Measurements from ENCODE around the gene PRAMEF8.
"Not testable (repeated sequence)": the region's sequence is repeated elsewhere in the genome, so short reads cannot be mapped to it uniquely, and the experiment has no call there.

PRAMEF8 gene

GRCh38 chr1:13285037-13285436 lies at the start of gene PRAMEF8:
PRAMEF8 (minus strand) TSS chr1:13285137; CDS start chr1:13284091, 1,046 bp downstream.
- DNase-seq: not testable (repeated sequence)

- DNase-seq: not testable (repeated sequence)
These were observed 30.3 kb upstream of the PRAMEF8 start, which contains the start of gene PRAMEF15 for GRCh38 chr1:13315281-13315680. PRAMEF15 (plus strand) TSS chr1:13315581; CDS start chr1:13318408, 2,827 bp downstream.

GRCh38 chr1:13303239-13303638 lies 18.3 kb upstream of the PRAMEF8 start, which contains the start of gene PRAMEF33:
PRAMEF33 (plus strand) TSS chr1:13303539; CDS start chr1:13305955, 2,416 bp downstream.
- DNase-seq: not testable (repeated sequence)

DNA sequence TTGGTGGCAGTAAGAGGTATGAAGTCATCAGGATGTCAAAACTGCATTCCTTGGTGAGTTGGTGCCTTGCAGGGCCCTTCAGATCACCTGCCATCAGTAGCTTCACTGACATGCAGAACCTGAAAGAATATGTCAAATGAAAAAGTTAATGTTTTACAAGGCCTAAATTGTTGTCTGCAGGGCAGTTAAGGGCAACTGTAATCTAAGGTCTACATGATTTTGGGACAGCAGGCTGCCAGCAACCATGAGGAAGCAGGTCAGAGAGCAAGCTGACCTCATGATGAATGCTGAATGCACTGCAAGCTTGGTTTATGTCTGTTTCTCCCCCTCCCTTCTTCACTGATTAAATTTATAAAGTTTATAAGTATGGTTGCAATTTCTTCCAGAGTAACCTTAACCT lies 17.3 kb upstream of the PRAMEF8 start:
- DNase-seq: not testable (repeated sequence)

GRCh38 chr1:13298699-13299098 lies 13.8 kb upstream of the PRAMEF8 start:
- not testable (repeated sequence) for DNase-seq

GRCh38 chr1:13297216-13297931 lies 12.4 kb upstream of the PRAMEF8 start:
- not testable (repeated sequence) for DNase-seq

DNA sequence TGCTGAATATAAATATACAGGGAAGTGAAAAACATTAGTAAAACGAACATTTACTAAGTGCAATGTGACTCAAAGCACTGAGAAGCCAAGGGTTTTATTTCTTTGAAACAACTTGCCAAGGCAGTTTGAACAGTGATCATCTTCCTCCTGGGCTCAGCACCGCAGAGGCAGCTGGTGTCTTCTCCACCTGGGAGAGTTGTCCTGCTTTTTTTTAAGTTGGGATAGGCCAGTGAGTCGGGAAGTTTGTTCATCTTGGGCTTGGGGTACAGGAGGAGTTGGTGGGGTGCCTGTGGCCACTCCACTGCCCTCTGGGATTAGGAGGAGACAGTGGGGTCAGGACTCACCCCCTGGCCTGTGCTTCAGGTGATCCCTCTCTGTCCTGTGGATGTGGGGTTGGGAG lies 4.1 kb upstream of the PRAMEF8 start:
- DNase-seq: not testable (repeated sequence)

DNA sequence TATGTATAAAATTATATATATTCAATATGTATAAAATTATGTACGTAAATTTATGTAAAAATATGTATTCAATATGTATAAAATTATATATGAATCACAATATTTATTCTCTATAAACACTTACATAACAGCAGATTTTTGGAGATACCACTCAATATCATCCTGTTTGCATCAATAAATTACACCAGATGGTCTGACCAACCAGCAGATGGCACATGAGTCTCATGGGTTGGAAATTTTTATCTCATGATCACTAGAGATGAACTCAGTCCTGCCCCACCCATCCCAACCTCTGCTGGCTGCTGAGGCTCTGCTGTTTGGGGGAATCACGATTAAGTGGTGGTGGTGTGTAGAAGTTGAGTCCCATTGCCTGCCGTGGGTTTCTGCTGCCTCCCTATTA lies 5.3 kb downstream of the PRAMEF8 start:
- not testable (repeated sequence) for DNase-seq

- DNase-seq: not testable (repeated sequence)
These were observed 7.9 kb downstream of the PRAMEF8 start for GRCh38 chr1:13277016-13277415.

- DNase-seq: not testable (repeated sequence)
These were observed 19.8 kb downstream of the PRAMEF8 start for GRCh38 chr1:13265124-13265523.

GRCh38 chr1:13253898-13254297 lies 31.0 kb downstream of the PRAMEF8 start, which contains the start of gene PRAMEF5:
PRAMEF5 (plus strand) TSS chr1:13254198; CDS start chr1:13259269, 5,071 bp downstream.
- not testable (repeated sequence) for DNase-seq

DNA sequence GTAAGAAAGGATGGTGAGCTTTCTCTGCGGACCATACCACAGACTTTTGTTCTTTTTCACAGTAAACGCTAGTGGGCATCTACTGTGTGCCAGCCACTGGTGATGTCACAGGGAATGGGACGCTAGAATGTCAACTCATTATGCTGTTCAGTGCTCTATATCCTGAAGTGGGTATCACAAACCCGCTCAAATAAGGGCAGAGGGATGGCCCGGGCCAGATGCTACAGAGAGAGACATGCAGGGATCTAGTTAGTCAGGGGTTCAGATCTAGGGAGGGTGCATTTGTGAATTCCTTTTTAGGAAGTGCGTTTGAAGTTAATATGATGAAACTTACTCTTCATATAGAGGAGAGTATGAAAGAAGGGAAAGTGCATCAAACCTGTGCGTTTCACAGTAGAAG lies 37.8 kb downstream of the PRAMEF8 start:
- DNase-seq: not testable (repeated sequence)

DNA sequence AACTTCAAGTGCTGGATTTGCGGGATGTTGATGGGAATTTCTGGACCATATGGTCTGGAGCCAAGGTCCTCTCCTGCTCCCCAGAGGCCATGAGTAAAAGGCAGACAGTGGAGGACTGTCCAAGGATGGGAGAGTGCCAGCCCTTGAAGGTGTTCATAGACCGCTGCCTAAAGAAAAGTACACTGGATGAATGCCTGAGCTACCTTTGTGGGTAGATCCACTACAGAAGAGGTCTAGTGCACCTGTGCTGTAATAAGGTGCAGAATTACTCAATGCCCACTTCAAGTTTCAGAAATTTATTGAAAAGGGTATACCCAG lies 38.4 kb downstream of the PRAMEF8 start:
- DNase-seq: not testable (repeated sequence)

DNA sequence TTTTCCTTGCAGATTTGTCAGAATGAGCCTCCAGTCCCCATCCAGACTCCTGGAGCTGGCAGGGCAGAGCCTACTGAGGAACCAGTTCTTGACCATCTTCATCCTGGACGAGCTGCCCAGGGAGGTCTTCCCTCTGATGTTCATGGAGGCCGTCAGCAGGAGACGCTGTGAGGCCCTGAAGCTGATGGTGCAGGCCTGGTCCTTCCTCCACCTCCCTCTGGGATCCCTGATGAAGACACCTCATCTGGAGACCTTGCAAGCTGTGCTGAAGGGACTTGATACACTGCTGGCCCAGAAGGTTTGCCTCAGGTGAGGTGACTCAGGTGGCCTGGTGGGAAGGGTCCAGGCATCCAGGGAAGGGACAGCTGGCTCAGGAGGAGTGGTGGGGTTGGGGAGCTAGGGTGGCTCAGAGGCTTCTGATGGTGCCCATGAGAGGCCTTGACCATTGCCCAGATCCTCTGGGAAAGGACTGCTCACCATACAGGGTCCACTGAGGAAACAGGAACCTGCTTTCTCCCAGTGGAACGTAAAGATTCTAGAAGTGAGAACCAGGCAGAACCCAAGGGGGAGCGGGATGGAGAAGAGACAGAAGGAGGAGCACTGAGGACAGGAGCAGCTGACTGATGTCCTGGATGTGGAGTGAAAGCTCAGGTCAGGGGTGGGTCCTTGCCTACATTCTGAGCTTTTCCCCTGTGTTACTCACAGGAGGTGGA lies 38.9 kb downstream of the PRAMEF8 start:
- not testable (repeated sequence) for DNase-seq

- not testable (repeated sequence) for DNase-seq
These were observed 41.2 kb downstream of the PRAMEF8 start for GRCh38 chr1:13243536-13244263.

GRCh38 chr1:13239633-13240032 lies 45.3 kb downstream of the PRAMEF8 start:
- DNase-seq: not testable (repeated sequence)

GRCh38 chr1:13237572-13237971 lies 47.4 kb downstream of the PRAMEF8 start:
- not testable (repeated sequence) for DNase-seq

DNA sequence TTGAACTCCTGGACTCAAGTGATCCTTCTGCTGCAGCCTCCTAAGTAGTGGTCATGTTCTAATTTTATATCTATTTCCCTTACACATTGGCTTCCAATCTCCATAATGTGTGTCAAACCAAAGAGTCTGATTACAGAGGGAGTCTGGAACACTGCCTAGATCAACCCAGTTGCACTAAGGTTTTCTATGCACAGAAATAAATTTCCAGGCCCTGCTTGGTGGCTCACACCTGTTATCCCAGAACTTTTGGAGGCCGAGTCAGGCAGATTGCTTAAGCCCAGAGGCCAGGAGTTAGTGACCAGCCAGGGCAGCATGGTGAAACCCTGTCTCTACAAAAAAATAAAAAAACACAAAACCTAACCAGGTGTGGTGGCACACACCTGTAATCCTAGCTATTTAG lies 50.9 kb downstream of the PRAMEF8 start:
- not testable (repeated sequence) for DNase-seq

GRCh38 chr1:13232056-13232455 lies 52.9 kb downstream of the PRAMEF8 start:
- DNase-seq: not testable (repeated sequence)
